Measurements from ENCODE around the gene PUDP.

DNA sequence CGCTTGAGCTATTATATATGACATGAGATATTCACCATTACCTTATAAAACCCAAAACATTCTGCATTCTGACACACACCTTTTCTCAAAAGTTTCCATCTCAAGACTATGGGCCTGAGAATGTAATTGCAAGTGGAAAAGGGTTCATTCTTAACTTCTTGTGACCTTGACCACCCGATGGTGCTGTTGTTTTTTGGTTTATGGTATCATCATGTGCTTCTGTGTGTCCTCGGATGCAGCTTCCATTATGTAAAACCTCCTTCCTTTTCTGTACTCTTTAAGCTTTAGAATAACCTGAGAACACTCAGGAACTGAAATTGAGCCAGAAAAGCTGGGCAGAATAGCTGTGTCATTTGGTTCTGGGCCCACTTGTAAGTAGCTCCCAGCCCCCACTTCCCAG is 16.2 kb upstream of the PUDP start:
- TF ChIP-seq POLR2AphosphoS5 (IDR thresholded peaks at IDR 0.05; ENCODE audit: borderline replicate concordance, low read depth, low read length), result no peak
- TF ChIP-seq EZH2 (IDR thresholded peaks at IDR 0.05), result no peak
- TF ChIP-seq FOXP2 (optimal IDR thresholded peaks at IDR 0.05; ENCODE audit: control extremely low read depth, extremely low read length, insufficient read depth), result no peak

Measured in SK-N-MC (cell line).